Measurements from ENCODE around the gene HEG1.

GRCh38 chr3:124965413-124965812 is 90.4 kb downstream of the HEG1 start:
- no peak for TF ChIP-seq POLR2AphosphoS5 (IDR thresholded peaks at IDR 0.05; ENCODE audit: low read depth, low read length)
- no peak for TF ChIP-seq POLR2A (IDR thresholded peaks at IDR 0.05; ENCODE audit: low read depth, low read length)
- TF ChIP-seq SPI1 (IDR thresholded peaks at IDR 0.05; ENCODE audit: low read depth, low read length), result no peak

Measured in GM12891 (cell line).